Measurements from ENCODE around the gene BTBD10. TPM values are rescaled to one million over a fixed set of nuclear protein-coding genes. Genes with fewer than 3 reads are reported as not detected.

Gene BTBD10
- total RNA-seq, 4 donors from 2014 or later = 26.9 to 36.6 (median 35.3) TPM

DNA sequence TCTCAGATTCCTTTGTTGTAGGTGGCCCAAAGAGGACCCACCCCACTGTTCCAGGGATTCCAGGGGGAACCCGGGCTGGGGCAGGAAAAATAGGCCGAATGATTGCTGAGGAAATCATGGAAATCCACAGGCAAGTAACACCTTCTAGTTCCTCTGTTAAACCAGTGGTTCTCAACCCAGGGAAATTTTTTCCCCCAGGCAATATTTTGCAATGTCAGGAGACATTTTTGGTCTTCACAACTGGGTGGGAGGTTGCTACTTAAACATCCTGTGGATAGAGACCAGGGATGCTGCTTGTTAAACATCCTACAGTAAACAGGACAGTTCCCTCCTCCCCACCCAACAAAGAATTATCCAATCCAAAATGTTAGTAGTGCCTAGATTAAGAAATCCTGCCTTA is 84.7 kb downstream of the BTBD10 start:
- Histone ChIP-seq H3K36me3 (peaks cover 55 to 58% of the 10 kb centered on the region in 2 donors), H3K9me3 (no peaks in the 10 kb centered on the region), H3K4me1 (no peaks in the 10 kb centered on the region), H3K4me3 (replicated peaks in 1 of 3) (no peak overlapping the region), H3K27ac (no peak overlapping the region), H3K27me3 (no peaks in the 10 kb centered on the region)
- TF ChIP-seq, protein P1, sequence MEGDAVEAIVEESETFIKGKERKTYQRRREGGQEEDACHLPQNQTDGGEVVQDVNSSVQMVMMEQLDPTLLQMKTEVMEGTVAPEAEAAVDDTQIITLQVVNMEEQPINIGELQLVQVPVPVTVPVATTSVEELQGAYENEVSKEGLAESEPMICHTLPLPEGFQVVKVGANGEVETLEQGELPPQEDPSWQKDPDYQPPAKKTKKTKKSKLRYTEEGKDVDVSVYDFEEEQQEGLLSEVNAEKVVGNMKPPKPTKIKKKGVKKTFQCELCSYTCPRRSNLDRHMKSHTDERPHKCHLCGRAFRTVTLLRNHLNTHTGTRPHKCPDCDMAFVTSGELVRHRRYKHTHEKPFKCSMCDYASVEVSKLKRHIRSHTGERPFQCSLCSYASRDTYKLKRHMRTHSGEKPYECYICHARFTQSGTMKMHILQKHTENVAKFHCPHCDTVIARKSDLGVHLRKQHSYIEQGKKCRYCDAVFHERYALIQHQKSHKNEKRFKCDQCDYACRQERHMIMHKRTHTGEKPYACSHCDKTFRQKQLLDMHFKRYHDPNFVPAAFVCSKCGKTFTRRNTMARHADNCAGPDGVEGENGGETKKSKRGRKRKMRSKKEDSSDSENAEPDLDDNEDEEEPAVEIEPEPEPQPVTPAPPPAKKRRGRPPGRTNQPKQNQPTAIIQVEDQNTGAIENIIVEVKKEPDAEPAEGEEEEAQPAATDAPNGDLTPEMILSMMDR (IDR thresholded peaks at IDR 0.05) = no peak
- TF ChIP-seq POLR2A (IDR thresholded peaks at IDR 0.05) = no peak
- intact Hi-C loops (cut with DNase I) = no loop called here
- WGBS, 2 donors = 80 to 98% methylated on average over 2 of the region's 2 CpGs
- no peak for DNase-seq

DNA sequence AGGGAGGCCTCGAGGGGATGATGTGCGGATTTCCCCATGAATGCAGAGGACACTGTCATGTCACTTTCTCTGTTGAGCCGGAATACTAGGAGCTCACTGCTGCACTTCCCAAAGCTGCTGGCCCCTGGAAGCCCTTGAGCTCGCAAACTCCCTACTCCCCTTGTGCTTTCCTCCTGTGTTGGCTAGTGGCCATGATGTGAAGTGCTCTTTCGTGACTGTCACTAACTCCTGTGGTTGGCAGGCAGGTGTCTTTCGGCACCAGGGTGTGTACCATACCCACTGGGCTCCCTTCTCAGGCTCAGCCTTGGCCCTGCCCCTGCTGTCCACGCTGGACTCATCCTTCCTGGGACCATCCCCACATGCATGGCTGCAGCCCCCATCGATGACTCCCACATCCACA is 86.2 kb downstream of the BTBD10 start:
- Histone ChIP-seq H3K4me3 (replicated peaks in 1 of 3) (no peak overlapping the region), H3K9me3 (no peaks in the 10 kb centered on the region), H3K4me1 (no peaks in the 10 kb centered on the region), H3K27ac (no peak overlapping the region), H3K27me3 (no peaks in the 10 kb centered on the region), H3K36me3 (peaks cover 62 to 65% of the 10 kb centered on the region in 2 donors)
- intact Hi-C loops (cut with DNase I) = no loop called here
- WGBS, 2 donors = 71 to 76% methylated on average over 7 to 8 of the region's 8 CpGs
- no peak for TF ChIP-seq POLR2A (IDR thresholded peaks at IDR 0.05)
- TF ChIP-seq, protein P1 (IDR thresholded peaks at IDR 0.05) = no peak
- peak; percentile 67 to 72 for DNase-seq

DNA sequence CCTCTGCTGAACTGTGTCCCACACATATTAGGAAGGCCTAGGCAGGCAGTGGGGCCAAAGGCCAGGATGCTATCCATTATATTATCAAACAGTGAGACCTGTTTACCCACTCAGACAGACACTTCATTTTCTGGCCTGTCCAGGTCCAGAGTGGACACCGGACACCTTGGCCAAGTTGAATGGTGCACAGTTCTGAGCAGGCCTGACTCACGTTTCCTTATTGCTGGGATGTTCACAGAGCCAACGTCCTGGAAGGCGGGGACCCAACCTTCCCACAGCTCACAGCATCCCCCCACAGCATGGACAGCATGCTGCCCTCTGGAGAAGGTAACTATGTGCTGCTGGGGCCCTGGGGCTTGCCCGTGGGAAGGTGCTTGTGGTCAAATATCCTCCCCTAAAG is 86.6 kb downstream of the BTBD10 start:
- 70 to 82% methylated on average over 2 to 5 of the region's 5 CpGs for WGBS, 2 donors

DNA sequence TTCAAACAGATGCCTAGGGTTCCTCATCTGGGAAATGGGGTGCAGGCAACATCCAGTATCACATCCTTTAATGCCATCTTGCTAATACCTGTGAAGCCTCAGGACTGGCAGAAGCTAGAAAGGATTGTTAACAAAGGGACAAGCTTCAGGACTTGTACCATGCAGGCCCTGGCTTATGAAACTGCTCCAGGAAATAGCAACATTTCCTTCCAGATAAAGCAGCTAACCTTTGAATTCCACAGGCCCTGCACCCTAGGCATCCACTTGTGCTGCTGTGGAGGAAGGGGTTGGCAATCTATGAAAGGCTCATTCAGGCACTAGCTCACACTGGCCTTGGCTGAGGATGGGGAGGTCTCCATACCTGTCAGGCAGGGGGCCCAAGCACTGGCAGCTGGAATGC is 87.2 kb downstream of the BTBD10 start:
- peaks cover 61 to 62% of the 10 kb centered on the region in 2 donors for H3K36me3 ChIP-seq

More for the DNA sequence above, 86.6 kb downstream of the BTBD10 start:
- intact Hi-C loops (cut with DNase I) = no loop called here
- H3K27me3 ChIP-seq = no peaks in the 10 kb centered on the region
- DNase-seq = no peak
- no peaks in the 10 kb centered on the region for H3K9me3 ChIP-seq
- no peak for TF ChIP-seq POLR2A (IDR thresholded peaks at IDR 0.05)
- TF ChIP-seq, protein P1 (IDR thresholded peaks at IDR 0.05) = no peak
- no peak overlapping the region for H3K27ac ChIP-seq
- H3K36me3 ChIP-seq = peaks cover 61 to 66% of the 10 kb centered on the region in 2 donors
- H3K4me1 ChIP-seq = no peaks in the 10 kb centered on the region
- no peak overlapping the region for H3K4me3 ChIP-seq (replicated peaks in 1 of 3)

DNA sequence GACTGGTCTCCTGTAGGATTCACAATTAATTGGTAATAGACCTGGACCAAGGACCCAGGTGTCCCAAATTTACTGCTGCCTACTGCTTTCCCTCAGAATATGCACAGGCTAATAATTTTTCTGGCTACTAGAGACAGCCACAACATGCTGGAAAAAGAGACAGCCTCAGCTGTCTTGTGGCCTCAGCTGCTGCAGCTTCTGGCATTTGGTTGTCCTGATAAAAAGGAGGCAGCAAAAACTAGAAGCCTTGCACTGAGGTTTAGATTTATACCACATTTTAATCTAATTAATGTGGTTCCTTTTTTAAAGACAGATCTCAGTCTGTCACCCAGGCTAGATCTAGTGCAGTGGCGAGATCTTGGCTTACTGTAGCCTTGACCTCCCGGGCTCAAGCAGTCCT is 89.8 kb downstream of the BTBD10 start:
- Histone ChIP-seq H3K9me3 (no peaks in the 10 kb centered on the region), H3K36me3 (peaks cover 63 to 71% of the 10 kb centered on the region in 2 donors), H3K4me1 (no peaks in the 10 kb centered on the region), H3K27me3 (no peaks in the 10 kb centered on the region), H3K4me3 (replicated peaks in 1 of 3) (no peak overlapping the region), H3K27ac (no peak overlapping the region)
- WGBS, 2 donors = 81 to 100% methylated on average over 2 of the region's 2 CpGs
- TF ChIP-seq, protein P1 (IDR thresholded peaks at IDR 0.05) = no peak
- no peak for TF ChIP-seq POLR2A (IDR thresholded peaks at IDR 0.05)
- no peak for DNase-seq
- intact Hi-C loops (cut with DNase I) = no loop called here

More for the DNA sequence above, 87.2 kb downstream of the BTBD10 start:
- H3K27me3 ChIP-seq = no peaks in the 10 kb centered on the region
- intact Hi-C loops (cut with DNase I) = no loop called here
- H3K9me3 ChIP-seq = no peaks in the 10 kb centered on the region
- TF ChIP-seq, protein P1 (IDR thresholded peaks at IDR 0.05) = no peak
- TF ChIP-seq POLR2A (IDR thresholded peaks at IDR 0.05) = no peak
- DNase-seq = no peak
- H3K27ac ChIP-seq = no peak overlapping the region
- H3K4me3 ChIP-seq (replicated peaks in 1 of 3) = no peak overlapping the region
- no peaks in the 10 kb centered on the region for H3K4me1 ChIP-seq
